Stimulated activated CD4-positive, alpha-beta T cell treated with anti-CD3 and anti-CD28 coated beads, Interleukin-15, amount 100 ng/mL, for 1 hour (primary cell): ENCODE data around the gene MICALL2.

Experiments used
- DNase-seq, 2 donors: peaks; one replicate each; pipeline ENCODE4 v3.0.0-alpha.2; 2020; ENCODE audit warnings: low read depth in 1 of 2, low spot score in 1 of 2

The MICALL2 gene

GRCh38 chr7:1493571-1493970, 34.3 kb upstream of the MICALL2 start:
- no peak for DNase-seq

- DNase-seq: no peak
Observed at GRCh38 chr7:1493129-1493528, 33.9 kb upstream of the MICALL2 start.

- no peak for DNase-seq
Observed at GRCh38 chr7:1492640-1493039, 33.4 kb upstream of the MICALL2 start.

- DNase-seq: no peak
Observed at GRCh38 chr7:1492221-1492620, 33.0 kb upstream of the MICALL2 start.

GRCh38 chr7:1490837-1491236, 31.6 kb upstream of the MICALL2 start:
- DNase-seq: no peak

- no peak for DNase-seq
Observed at GRCh38 chr7:1489336-1489735, 30.1 kb upstream of the MICALL2 start.

GRCh38 chr7:1488016-1488415, 28.7 kb upstream of the MICALL2 start:
- no peak for DNase-seq

- no peak for DNase-seq
Observed at GRCh38 chr7:1487466-1487865, 28.2 kb upstream of the MICALL2 start.

GRCh38 chr7:1486571-1486970, 27.3 kb upstream of the MICALL2 start:
- no peak for DNase-seq

- DNase-seq: no peak
Observed at GRCh38 chr7:1485156-1485555, 25.9 kb upstream of the MICALL2 start.

GRCh38 chr7:1484569-1484968, 25.3 kb upstream of the MICALL2 start:
- no peak for DNase-seq

- no peak for DNase-seq
Observed at GRCh38 chr7:1483536-1484505, 24.6 kb upstream of the MICALL2 start.

- DNase-seq: no peak
Observed at GRCh38 chr7:1483079-1483478, 23.8 kb upstream of the MICALL2 start.

GRCh38 chr7:1481300-1481699, 22.0 kb upstream of the MICALL2 start:
- DNase-seq: no peak

- no peak for DNase-seq
Observed at GRCh38 chr7:1480670-1481069, 21.4 kb upstream of the MICALL2 start.

GRCh38 chr7:1479287-1479686, 20.0 kb upstream of the MICALL2 start:
- no peak for DNase-seq

- no peak for DNase-seq
Observed at GRCh38 chr7:1478480-1478879, 19.2 kb upstream of the MICALL2 start.

- no peak for DNase-seq
Observed at GRCh38 chr7:1476859-1477258, 17.6 kb upstream of the MICALL2 start.

- no peak for DNase-seq
Observed at GRCh38 chr7:1475991-1476390, 16.7 kb upstream of the MICALL2 start.

- no peak for DNase-seq
Observed at GRCh38 chr7:1475393-1475792, 16.1 kb upstream of the MICALL2 start.

GRCh38 chr7:1474736-1475135, 15.5 kb upstream of the MICALL2 start:
- no peak for DNase-seq

GRCh38 chr7:1473864-1474512, 14.7 kb upstream of the MICALL2 start:
- peak; percentile 75 to 79 for DNase-seq
